ENCODE measurements around the gene GSAP.
"Not testable (repeated sequence)": the region's sequence is repeated elsewhere in the genome, so short reads cannot be mapped to it uniquely, and the experiment has no call there.

The GSAP gene

GRCh38 chr7:77415823-77416620 lies at the start of gene GSAP:
GSAP (minus strand) TSS chr7:77416349; CDS start chr7:77416321, 28 bp downstream.
- DNase-seq, result peak; percentile 42 to 46

- DNase-seq, result no peak
Measured at GRCh38 chr7:77465256-77465655, 49.1 kb upstream of the GSAP start.

- DNase-seq, result no peak
Measured at GRCh38 chr7:77464589-77464988, 48.4 kb upstream of the GSAP start.

- not testable (repeated sequence) for DNase-seq
Measured at GRCh38 chr7:77463632-77464031, 47.5 kb upstream of the GSAP start.

- no peak for DNase-seq
Measured at GRCh38 chr7:77461842-77462241, 45.7 kb upstream of the GSAP start.

- no peak for DNase-seq
Measured at GRCh38 chr7:77461246-77461645, 45.1 kb upstream of the GSAP start.

- DNase-seq, result no peak
Measured at GRCh38 chr7:77460057-77460486, 43.9 kb upstream of the GSAP start.

GRCh38 chr7:77459311-77459726 lies 43.2 kb upstream of the GSAP start:
- DNase-seq, result no peak

- DNase-seq, result no peak
Measured at GRCh38 chr7:77458786-77459185, 42.6 kb upstream of the GSAP start.

GRCh38 chr7:77457779-77458178 lies 41.6 kb upstream of the GSAP start:
- DNase-seq, result no peak

GRCh38 chr7:77456696-77457095 lies 40.5 kb upstream of the GSAP start:
- no peak for DNase-seq

- DNase-seq, result no peak
Measured at GRCh38 chr7:77455321-77455720, 39.2 kb upstream of the GSAP start.

GRCh38 chr7:77454802-77455201 lies 38.7 kb upstream of the GSAP start:
- DNase-seq, result no peak

GRCh38 chr7:77453531-77453930 lies 37.4 kb upstream of the GSAP start:
- DNase-seq, result no peak

- not testable (repeated sequence) for DNase-seq
Measured at GRCh38 chr7:77451950-77452349, 35.8 kb upstream of the GSAP start.

GRCh38 chr7:77450613-77451012 lies 34.5 kb upstream of the GSAP start:
- DNase-seq, result no peak

GRCh38 chr7:77450054-77450453 lies 33.9 kb upstream of the GSAP start:
- DNase-seq, result no peak

GRCh38 chr7:77447616-77448015 lies 31.5 kb upstream of the GSAP start:
- DNase-seq, result no peak

GRCh38 chr7:77444123-77444522 lies 28.0 kb upstream of the GSAP start:
- DNase-seq, result no peak

- no peak for DNase-seq
Measured at GRCh38 chr7:77443042-77443441, 26.9 kb upstream of the GSAP start.

GRCh38 chr7:77442636-77443035 lies 26.5 kb upstream of the GSAP start:
- no peak for DNase-seq

- DNase-seq, result no peak
Measured at GRCh38 chr7:77441046-77441445, 24.9 kb upstream of the GSAP start.

- DNase-seq, result no peak
Measured at GRCh38 chr7:77439572-77439971, 23.4 kb upstream of the GSAP start.

GRCh38 chr7:77438131-77438530 lies 22.0 kb upstream of the GSAP start:
- no peak for DNase-seq

All from stimulated activated CD4-positive, alpha-beta T cell treated with anti-CD3 and anti-CD28 coated beads, Interleukin-4, amount 100 ng/mL, for 4 hours (primary cell).